HEK293 (cell line): ENCODE measurements around the gene LPCAT4.

Experiments
- CTCF ChIA-PET: fragments of 350-600 bp; formaldehyde crosslinking; extraction: SDS; loops from one replicate; lab custom pipeline; 2021; ENCODE audit warnings: antibody characterized with exemption; lab: Yijun Ruan, JAX
- POLR2A ChIA-PET: fragments of 300-600 bp; formaldehyde crosslinking; extraction: SDS; loops from one replicate; lab custom pipeline; 2020; ENCODE audit warnings: antibody characterized with exemption, inconsistent platforms; lab: Yijun Ruan, JAX
- H3K27ac ChIP-seq: fragments of 200-500 bp; sonication (Bioruptor generic); 2 replicates; pipeline ENCODE4 v1.5.1; 2014; ENCODE audit warnings: low read depth, low read length, control low read depth, inconsistent platforms; ENCODE audit errors: extremely low read depth
- H3K36me3 ChIP-seq, 2 experiments: fragments of 200-500 bp in 1 of 2; sonication (Bioruptor generic) in 1 of 2; 1 replicate in 1 of 2; 2 replicates in 1 of 2; pipeline ENCODE4 v1.5.1; 2014 to 2017; ENCODE audit warnings: inconsistent platforms in 2 of 2, low read length in 2 of 2; ENCODE audit not compliant: control insufficient read depth in 2 of 2, insufficient read depth in 1 of 2
- H3K4me1 ChIP-seq: fragments of 200-500 bp; sonication (Bioruptor generic); 2 replicates; pipeline ENCODE4 v1.5.1; 2014; ENCODE audit warnings: mild to moderate bottlenecking, low read length, inconsistent platforms; ENCODE audit not compliant: control insufficient read depth, insufficient read depth
- H3K4me3 ChIP-seq: 2 replicates; pipeline ENCODE4 v1.5.1; 2011; ENCODE audit warnings: low read depth, mild to moderate bottlenecking, control low read depth, low read length, moderate library complexity
- H3K9me3 ChIP-seq: fragments of 200-500 bp; sonication (Bioruptor generic); 2 replicates; pipeline ENCODE4 v1.5.1; 2014; ENCODE audit warnings: low read depth, low read length, inconsistent platforms; ENCODE audit not compliant: control insufficient read depth, insufficient read depth
- GLI4 ChIP-seq: fragments of 450-650 bp; formaldehyde crosslinking; IDR thresholded peaks from 2 replicates; pipeline ENCODE4 v1.5.1; 2016; ENCODE audit warnings: missing biosample characterization, missing genetic modification characterization
- PRDM1 ChIP-seq: fragments of 450-650 bp; formaldehyde crosslinking; IDR thresholded peaks from 2 replicates; pipeline ENCODE4; 2016; ENCODE audit warnings: missing biosample characterization, missing genetic modification characterization
- REST ChIP-seq: fragments of 450-650 bp; formaldehyde crosslinking; IDR thresholded peaks from 2 replicates; pipeline ENCODE4 v1.5.1; 2016; ENCODE audit warnings: missing biosample characterization, missing genetic modification characterization
- ZBTB48 ChIP-seq: fragments of 450-650 bp; formaldehyde crosslinking; IDR thresholded peaks from 2 replicates; pipeline ENCODE4 v1.5.1; 2016; ENCODE audit warnings: missing biosample characterization, missing genetic modification characterization
- ZFP3 ChIP-seq: fragments of 450-650 bp; formaldehyde crosslinking; IDR thresholded peaks from 2 replicates; pipeline ENCODE4 v1.5.1; 2016; ENCODE audit warnings: low read depth, missing biosample characterization, missing genetic modification characterization
- ZNF132 ChIP-seq: fragments of 450-650 bp; formaldehyde crosslinking; IDR thresholded peaks from 2 replicates; pipeline ENCODE4 v1.5.1; 2017; ENCODE audit warnings: missing biosample characterization, missing genetic modification characterization, borderline replicate concordance
- ZNF138 ChIP-seq: fragments of 450-650 bp; formaldehyde crosslinking; IDR thresholded peaks from 2 replicates; pipeline ENCODE4 v1.5.1; 2016; ENCODE audit warnings: missing biosample characterization, missing genetic modification characterization, borderline replicate concordance
- ZNF175 ChIP-seq: fragments of 450-650 bp; formaldehyde crosslinking; IDR thresholded peaks from 2 replicates; pipeline ENCODE4 v1.5.1; 2016; ENCODE audit warnings: missing biosample characterization, missing genetic modification characterization
- ZNF214 ChIP-seq: fragments of 450-650 bp; formaldehyde crosslinking; IDR thresholded peaks from 2 replicates; pipeline ENCODE4 v1.5.1; 2017; ENCODE audit warnings: missing biosample characterization, mild to moderate bottlenecking, missing genetic modification characterization, borderline replicate concordance
- ZNF404 ChIP-seq: fragments of 450-650 bp; formaldehyde crosslinking; IDR thresholded peaks from 2 replicates; pipeline ENCODE4 v1.5.1; 2017; ENCODE audit warnings: missing biosample characterization, missing genetic modification characterization
- ZNF433 ChIP-seq: fragments of 450-650 bp; formaldehyde crosslinking; IDR thresholded peaks from 2 replicates; pipeline ENCODE4 v1.5.1; 2016; ENCODE audit warnings: missing biosample characterization, missing genetic modification characterization, low read depth
- ZNF558 ChIP-seq: fragments of 450-650 bp; formaldehyde crosslinking; IDR thresholded peaks from 2 replicates; pipeline ENCODE4 v1.5.1; 2016; ENCODE audit warnings: missing biosample characterization, missing genetic modification characterization
- ZNF580 ChIP-seq: fragments of 450-650 bp; formaldehyde crosslinking; IDR thresholded peaks from 2 replicates; pipeline ENCODE4 v1.5.1; 2016; ENCODE audit warnings: missing biosample characterization, missing genetic modification characterization
- ZNF707 ChIP-seq: fragments of 450-650 bp; formaldehyde crosslinking; IDR thresholded peaks from 2 replicates; pipeline ENCODE4 v1.5.1; 2016; ENCODE audit warnings: missing biosample characterization, missing genetic modification characterization
- ZNF76 ChIP-seq: fragments of 450-650 bp; formaldehyde crosslinking; IDR thresholded peaks from 2 replicates; pipeline ENCODE4; 2016; ENCODE audit warnings: low read depth, missing biosample characterization, missing genetic modification characterization, borderline replicate concordance
- ZSCAN5A ChIP-seq: fragments of 450-650 bp; formaldehyde crosslinking; IDR thresholded peaks from 2 replicates; pipeline ENCODE4 v1.5.1; 2016; ENCODE audit warnings: missing biosample characterization, missing genetic modification characterization
- TF ChIP-seq, protein P1 (sequence below): fragments of 450-650 bp; formaldehyde crosslinking; IDR thresholded peaks from 2 replicates; pipeline ENCODE4 v1.5.1; 2016; ENCODE audit warnings: missing biosample characterization, missing genetic modification characterization
- TF ChIP-seq, protein P2 (sequence below): fragments of 450-650 bp; formaldehyde crosslinking; IDR thresholded peaks from 2 replicates; pipeline ENCODE4 v1.5.1; 2016; ENCODE audit warnings: missing biosample characterization, missing genetic modification characterization
- TF ChIP-seq, protein P3 (sequence below): fragments of 450-650 bp; formaldehyde crosslinking; IDR thresholded peaks from 2 replicates; pipeline ENCODE4 v1.5.1; 2016; ENCODE audit warnings: missing biosample characterization, missing genetic modification characterization, borderline replicate concordance
- TF ChIP-seq, protein P4 (sequence below): fragments of 450-650 bp; formaldehyde crosslinking; IDR thresholded peaks from 2 replicates; pipeline ENCODE4; 2016; ENCODE audit warnings: missing biosample characterization, missing genetic modification characterization

LPCAT4 gene

GRCh38 chr15:34348735-34349300, 18.2 kb downstream of the LPCAT4 start (continued):
- TF ChIP-seq, protein P1, sequence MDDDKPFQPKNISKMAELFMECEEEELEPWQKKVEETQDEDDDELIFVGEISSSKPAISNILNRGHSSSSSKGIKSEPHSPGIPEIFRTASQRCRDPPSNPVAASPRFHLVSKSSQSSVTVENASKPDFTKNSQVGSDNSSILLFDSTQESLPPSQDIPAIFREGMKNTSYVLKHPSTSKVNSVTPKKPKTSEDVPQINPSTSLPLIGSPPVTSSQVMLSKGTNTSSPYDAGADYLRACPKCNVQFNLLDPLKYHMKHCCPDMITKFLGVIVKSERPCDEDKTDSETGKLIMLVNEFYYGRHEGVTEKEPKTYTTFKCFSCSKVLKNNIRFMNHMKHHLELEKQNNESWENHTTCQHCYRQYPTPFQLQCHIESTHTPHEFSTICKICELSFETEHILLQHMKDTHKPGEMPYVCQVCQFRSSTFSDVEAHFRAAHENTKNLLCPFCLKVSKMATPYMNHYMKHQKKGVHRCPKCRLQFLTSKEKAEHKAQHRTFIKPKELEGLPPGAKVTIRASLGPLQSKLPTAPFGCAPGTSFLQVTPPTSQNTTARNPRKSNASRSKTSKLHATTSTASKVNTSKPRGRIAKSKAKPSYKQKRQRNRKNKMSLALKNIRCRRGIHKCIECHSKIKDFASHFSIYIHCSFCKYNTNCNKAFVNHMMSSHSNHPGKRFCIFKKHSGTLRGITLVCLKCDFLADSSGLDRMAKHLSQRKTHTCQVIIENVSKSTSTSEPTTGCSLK = no peak
- TF ChIP-seq, protein P2, sequence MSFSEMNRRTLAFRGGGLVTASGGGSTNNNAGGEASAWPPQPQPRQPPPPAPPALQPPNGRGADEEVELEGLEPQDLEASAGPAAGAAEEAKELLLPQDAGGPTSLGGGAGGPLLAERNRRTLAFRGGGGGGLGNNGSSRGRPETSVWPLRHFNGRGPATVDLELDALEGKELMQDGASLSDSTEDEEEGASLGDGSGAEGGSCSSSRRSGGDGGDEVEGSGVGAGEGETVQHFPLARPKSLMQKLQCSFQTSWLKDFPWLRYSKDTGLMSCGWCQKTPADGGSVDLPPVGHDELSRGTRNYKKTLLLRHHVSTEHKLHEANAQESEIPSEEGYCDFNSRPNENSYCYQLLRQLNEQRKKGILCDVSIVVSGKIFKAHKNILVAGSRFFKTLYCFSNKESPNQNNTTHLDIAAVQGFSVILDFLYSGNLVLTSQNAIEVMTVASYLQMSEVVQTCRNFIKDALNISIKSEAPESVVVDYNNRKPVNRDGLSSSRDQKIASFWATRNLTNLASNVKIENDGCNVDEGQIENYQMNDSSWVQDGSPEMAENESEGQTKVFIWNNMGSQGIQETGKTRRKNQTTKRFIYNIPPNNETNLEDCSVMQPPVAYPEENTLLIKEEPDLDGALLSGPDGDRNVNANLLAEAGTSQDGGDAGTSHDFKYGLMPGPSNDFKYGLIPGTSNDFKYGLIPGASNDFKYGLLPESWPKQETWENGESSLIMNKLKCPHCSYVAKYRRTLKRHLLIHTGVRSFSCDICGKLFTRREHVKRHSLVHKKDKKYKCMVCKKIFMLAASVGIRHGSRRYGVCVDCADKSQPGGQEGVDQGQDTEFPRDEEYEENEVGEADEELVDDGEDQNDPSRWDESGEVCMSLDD (tag by site-specific recombination) = no peak
- TF ChIP-seq ZNF138 (tag by site-specific recombination) = no peak
- no peak for TF ChIP-seq GLI4 (tag by site-specific recombination)
- no peak for TF ChIP-seq PRDM1 (tag by site-specific recombination)
- no peak for TF ChIP-seq ZNF433 (tag by site-specific recombination)

DNA sequence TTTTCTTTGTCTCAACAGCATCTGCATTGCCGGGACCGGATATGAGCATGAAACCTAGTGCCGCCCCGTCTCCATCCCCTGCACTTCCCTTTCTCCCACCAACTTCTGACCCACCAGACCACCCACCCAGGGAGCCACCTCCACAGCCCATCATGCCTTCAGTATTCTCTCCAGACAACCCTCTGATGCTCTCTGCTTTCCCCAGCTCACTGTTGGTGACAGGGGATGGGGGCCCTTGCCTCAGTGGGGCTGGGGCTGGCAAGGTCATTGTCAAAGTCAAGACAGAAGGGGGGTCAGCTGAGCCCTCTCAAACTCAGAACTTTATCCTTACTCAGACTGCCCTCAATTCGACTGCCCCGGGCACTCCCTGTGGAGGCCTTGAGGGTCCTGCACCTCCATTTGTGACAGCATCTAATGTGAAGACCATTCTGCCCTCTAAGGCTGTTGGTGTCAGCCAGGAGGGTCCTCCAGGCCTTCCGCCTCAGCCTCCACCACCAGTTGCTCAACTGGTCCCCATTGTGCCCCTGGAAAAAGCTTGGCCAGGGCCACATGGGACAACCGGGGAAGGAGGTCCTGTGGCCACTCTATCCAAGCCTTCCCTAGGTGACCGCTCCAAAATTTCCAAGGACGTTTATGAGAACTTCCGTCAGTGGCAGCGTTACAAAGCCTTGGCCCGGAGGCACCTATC, 18.9 kb downstream of the LPCAT4 start:
- ChIA-PET CTCF (no interaction called here), POLR2A (no interaction called here)
- no peaks in the 10 kb centered on the region for H3K4me1 ChIP-seq
- no peaks in the 10 kb centered on the region for H3K9me3 ChIP-seq
- H3K4me3 ChIP-seq = no peak overlapping the region
- H3K36me3 ChIP-seq = no peaks in the 10 kb centered on the region
- H3K27ac ChIP-seq = no peak overlapping the region
- TF ChIP-seq ZNF404 (tag by site-specific recombination) (no peak), ZNF214 (tag by site-specific recombination) (no peak), ZFP3 (tag by site-specific recombination) (no peak), ZNF76 (tag by site-specific recombination) (no peak), ZNF132 (tag by site-specific recombination) (no peak), ZNF175 (tag by site-specific recombination) (no peak), ZSCAN5A (no peak), ZNF707 (tag by site-specific recombination) (no peak), REST (tag by site-specific recombination) (no peak), ZNF558 (no peak), ZBTB48 (tag by site-specific recombination) (no peak), ZNF580 (no peak)
- TF ChIP-seq, protein P3, sequence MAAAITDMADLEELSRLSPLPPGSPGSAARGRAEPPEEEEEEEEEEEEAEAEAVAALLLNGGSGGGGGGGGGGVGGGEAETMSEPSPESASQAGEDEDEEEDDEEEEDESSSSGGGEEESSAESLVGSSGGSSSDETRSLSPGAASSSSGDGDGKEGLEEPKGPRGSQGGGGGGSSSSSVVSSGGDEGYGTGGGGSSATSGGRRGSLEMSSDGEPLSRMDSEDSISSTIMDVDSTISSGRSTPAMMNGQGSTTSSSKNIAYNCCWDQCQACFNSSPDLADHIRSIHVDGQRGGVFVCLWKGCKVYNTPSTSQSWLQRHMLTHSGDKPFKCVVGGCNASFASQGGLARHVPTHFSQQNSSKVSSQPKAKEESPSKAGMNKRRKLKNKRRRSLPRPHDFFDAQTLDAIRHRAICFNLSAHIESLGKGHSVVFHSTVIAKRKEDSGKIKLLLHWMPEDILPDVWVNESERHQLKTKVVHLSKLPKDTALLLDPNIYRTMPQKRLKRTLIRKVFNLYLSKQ (tag by site-specific recombination) = no peak
- TF ChIP-seq, protein P4, sequence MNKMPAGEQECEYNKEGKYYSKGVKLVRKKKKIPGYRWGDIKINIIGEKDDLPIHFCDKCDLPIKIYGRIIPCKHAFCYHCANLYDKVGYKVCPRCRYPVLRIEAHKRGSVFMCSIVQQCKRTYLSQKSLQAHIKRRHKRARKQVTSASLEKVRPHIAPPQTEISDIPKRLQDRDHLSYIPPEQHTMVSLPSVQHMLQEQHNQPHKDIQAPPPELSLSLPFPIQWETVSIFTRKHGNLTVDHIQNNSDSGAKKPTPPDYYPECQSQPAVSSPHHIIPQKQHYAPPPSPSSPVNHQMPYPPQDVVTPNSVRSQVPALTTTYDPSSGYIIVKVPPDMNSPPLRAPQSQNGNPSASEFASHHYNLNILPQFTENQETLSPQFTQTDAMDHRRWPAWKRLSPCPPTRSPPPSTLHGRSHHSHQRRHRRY (tag by site-specific recombination) = no peak
